Astrocyte (in vitro differentiated cells and primary cell): ENCODE data around the gene TMEM154.

Source experiments
- EZH2 ChIP-seq: IDR thresholded peaks from 2 replicates; pipeline ENCODE4 v1.6.1; 2012; ENCODE audit warnings: mild to moderate bottlenecking, low read length, inconsistent platforms; ENCODE audit not compliant: insufficient read depth
- TF ChIP-seq, protein P1 (sequence below): IDR thresholded peaks from 2 replicates; pipeline ENCODE4 v1.5.1; 2011; ENCODE audit warnings: low read depth, mild to moderate bottlenecking, inconsistent platforms, low read length, moderate library complexity; ENCODE audit not compliant: insufficient read depth

DNA sequence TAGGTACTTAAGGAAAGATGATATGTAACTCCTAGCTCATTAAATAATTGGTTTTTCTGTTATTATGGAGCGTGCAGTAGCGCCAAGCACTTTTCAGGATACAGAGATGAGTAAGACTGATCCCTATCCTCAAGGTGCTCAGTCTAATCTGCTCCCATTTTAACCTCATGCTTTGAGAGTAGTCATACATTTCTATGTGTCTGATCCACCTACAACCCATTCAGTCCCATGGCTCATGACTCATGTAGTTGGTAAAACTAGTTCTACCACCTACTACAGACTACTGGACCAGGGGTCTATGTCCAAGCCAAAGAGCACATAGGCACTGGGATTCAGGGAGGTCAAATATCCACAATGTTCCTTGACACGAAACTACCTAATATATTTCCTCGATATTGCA is 60.8 kb downstream of the TMEM154 start:
- TF ChIP-seq, protein P1, sequence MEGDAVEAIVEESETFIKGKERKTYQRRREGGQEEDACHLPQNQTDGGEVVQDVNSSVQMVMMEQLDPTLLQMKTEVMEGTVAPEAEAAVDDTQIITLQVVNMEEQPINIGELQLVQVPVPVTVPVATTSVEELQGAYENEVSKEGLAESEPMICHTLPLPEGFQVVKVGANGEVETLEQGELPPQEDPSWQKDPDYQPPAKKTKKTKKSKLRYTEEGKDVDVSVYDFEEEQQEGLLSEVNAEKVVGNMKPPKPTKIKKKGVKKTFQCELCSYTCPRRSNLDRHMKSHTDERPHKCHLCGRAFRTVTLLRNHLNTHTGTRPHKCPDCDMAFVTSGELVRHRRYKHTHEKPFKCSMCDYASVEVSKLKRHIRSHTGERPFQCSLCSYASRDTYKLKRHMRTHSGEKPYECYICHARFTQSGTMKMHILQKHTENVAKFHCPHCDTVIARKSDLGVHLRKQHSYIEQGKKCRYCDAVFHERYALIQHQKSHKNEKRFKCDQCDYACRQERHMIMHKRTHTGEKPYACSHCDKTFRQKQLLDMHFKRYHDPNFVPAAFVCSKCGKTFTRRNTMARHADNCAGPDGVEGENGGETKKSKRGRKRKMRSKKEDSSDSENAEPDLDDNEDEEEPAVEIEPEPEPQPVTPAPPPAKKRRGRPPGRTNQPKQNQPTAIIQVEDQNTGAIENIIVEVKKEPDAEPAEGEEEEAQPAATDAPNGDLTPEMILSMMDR, result no peak
- TF ChIP-seq EZH2, result no peak
